ENCODE data around the gene MRPL16. TPM values are rescaled to one million over a fixed set of nuclear protein-coding genes. Genes with fewer than 3 reads are reported as not detected.
"Not testable (repeated sequence)": the region's sequence is repeated elsewhere in the genome, so short reads cannot be mapped to it uniquely, and the experiment has no call there.

MRPL16 gene
- total and polyA plus RNA-seq, 7 donors, result 41.9 to 79.5 (median 52.6) TPM

DNA sequence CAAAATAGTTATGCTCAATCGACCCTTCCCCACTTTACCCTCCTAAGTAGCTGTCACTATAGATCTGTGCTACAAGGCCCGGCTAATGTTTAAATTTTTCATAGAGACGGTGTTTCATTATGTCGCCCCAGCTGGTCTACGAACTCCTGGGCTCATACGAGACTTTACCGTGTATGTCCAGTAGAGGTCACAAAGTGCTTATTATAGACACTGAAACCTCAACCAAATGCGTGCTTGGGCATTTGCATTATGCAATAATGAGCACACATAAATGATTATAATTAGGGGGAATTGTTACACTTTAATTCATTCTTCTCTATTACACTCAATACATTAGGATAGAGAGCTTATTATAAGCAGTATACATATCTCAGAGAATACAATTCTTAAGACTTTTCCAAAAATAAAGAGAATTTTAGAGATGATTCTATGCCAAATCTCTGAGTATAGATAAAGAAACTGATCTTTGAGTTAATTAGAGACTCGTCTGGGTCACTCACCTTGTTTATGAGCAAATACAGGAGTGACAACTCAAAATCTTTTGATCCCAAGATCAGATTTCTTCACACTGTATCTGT is 12.5 kb upstream of the MRPL16 start:
- DNase-seq, result no peak
- H3K4me3 ChIP-seq, result no peak overlapping the region
- H3K27ac ChIP-seq, result no peak overlapping the region
- H3K27me3 ChIP-seq, result no peaks in the 10 kb centered on the region
- intact Hi-C loops (cut with DNase I), result loop anchor here (10.0 kb wide), 1 partner anchor 372 kb away; no protein-coding TSS in a partner anchor
- H3K4me1 ChIP-seq, result no peaks in the 10 kb centered on the region
- no peaks in the 10 kb centered on the region for H3K36me3 ChIP-seq
- 2 to 12% methylated on average over 9 of the region's 9 CpGs for WGBS, 2 donors
- no peaks in the 10 kb centered on the region for H3K9me3 ChIP-seq
- no peak for TF ChIP-seq EP300 (IDR thresholded peaks at IDR 0.05)
- TF ChIP-seq, protein P1, sequence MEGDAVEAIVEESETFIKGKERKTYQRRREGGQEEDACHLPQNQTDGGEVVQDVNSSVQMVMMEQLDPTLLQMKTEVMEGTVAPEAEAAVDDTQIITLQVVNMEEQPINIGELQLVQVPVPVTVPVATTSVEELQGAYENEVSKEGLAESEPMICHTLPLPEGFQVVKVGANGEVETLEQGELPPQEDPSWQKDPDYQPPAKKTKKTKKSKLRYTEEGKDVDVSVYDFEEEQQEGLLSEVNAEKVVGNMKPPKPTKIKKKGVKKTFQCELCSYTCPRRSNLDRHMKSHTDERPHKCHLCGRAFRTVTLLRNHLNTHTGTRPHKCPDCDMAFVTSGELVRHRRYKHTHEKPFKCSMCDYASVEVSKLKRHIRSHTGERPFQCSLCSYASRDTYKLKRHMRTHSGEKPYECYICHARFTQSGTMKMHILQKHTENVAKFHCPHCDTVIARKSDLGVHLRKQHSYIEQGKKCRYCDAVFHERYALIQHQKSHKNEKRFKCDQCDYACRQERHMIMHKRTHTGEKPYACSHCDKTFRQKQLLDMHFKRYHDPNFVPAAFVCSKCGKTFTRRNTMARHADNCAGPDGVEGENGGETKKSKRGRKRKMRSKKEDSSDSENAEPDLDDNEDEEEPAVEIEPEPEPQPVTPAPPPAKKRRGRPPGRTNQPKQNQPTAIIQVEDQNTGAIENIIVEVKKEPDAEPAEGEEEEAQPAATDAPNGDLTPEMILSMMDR (IDR thresholded peaks at IDR 0.05), result peak in 3 of 4 experiments; percentile 33 to 46 (median 43)

DNA sequence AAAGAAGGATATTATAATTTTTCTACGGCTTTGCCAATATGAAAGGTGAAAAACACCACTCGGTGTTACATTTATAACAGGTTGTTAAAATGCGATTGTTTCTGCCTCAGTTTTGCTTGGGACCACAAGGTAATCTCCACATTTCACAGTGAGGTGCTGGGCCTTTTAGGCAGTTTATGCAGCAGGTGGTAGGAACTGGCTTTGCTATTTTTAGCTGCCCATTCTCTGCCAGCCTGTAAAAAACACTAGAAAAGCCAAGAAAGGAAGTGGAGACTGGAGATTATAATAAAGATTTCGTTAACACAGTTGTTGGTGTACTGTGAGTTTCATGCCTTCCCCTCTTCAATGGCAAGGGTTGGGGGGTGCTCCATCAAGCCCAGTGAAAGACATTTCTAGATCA is 8.0 kb upstream of the MRPL16 start:
- Histone ChIP-seq H3K9me3 (no peaks in the 10 kb centered on the region), H3K36me3 (no peaks in the 10 kb centered on the region), H3K27me3 (no peaks in the 10 kb centered on the region), H3K4me1 (no peaks in the 10 kb centered on the region), H3K27ac (no peak overlapping the region), H3K4me3 (no peak overlapping the region)
- TF ChIP-seq, protein P1 (IDR thresholded peaks at IDR 0.05), result no peak
- no peak for TF ChIP-seq EP300 (IDR thresholded peaks at IDR 0.05)
- TF ChIP-seq POLR2AphosphoS5 (IDR thresholded peaks at IDR 0.05), result no peak
- no peak for TF ChIP-seq POLR2A (IDR thresholded peaks at IDR 0.05)
- intact Hi-C loops (cut with DNase I), result no loop called here
- DNase-seq, result no peak
- WGBS, 2 donors, result 42 to 74% methylated on average over 4 of the region's 4 CpGs

DNA sequence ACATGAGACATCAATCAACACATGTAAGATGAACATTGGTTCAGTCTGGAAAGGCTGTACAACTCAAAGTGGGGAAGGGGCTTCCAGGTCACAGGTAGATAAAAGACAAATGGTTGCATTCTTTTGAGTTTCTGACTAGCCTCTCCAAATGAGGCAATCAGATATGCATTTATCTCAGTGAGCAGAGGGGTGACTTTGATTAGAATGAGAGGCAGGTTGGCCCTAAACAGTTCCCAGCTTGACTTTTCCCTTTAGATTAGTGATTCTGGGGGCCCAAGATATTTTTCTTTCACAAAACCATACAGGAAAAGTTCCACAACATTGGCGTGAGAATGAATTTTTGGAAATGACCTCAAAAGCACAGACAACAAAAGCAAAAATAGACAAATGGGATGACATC is 5.9 kb upstream of the MRPL16 start:
- DNase-seq; intact Hi-C loops (cut with DNase I); H3K36me3 ChIP-seq; H3K27me3 ChIP-seq; H3K27ac ChIP-seq; H3K4me3 ChIP-seq; H3K9me3 ChIP-seq; H3K4me1 ChIP-seq: not testable (repeated sequence)
- WGBS, 2 donors, result 84 to 91% methylated on average over 1 of the region's 1 CpG

DNA sequence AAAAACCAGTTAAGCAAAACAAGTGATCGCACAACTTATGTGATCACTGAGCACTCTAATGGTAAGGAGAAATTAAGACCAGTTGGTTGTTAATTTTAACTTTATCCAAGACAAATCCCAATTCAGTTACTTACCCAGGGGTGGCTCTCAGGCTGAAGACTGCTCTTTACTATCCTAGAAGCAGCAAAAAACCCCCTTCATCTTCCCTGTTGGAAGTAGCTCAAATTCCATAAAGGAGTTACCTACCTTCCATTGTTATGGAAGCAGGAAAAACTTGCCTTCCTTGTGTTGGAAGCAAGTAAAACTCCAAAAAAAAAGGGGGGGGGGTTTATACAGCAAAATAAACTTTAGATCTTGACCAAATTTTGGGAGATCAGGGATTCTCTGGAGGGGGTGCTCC is 5.2 kb upstream of the MRPL16 start:
- TF ChIP-seq, protein P1 (IDR thresholded peaks at IDR 0.05), result no peak
- no peak for TF ChIP-seq POLR2A (IDR thresholded peaks at IDR 0.05)
- TF ChIP-seq EP300 (IDR thresholded peaks at IDR 0.05), result no peak
- DNase-seq, result no peak
- no peak overlapping the region for H3K4me3 ChIP-seq
- WGBS, 2 donors, result 91 to 96% methylated on average over 1 of the region's 1 CpG
- no peaks in the 10 kb centered on the region for H3K36me3 ChIP-seq
- H3K4me1 ChIP-seq, result peaks cover 0 to 6% (median 1%) of the 10 kb centered on the region in 4 donors
- no peak overlapping the region for H3K27ac ChIP-seq
- H3K27me3 ChIP-seq, result no peaks in the 10 kb centered on the region
- intact Hi-C loops (cut with DNase I), result no loop called here
- no peaks in the 10 kb centered on the region for H3K9me3 ChIP-seq

DNA sequence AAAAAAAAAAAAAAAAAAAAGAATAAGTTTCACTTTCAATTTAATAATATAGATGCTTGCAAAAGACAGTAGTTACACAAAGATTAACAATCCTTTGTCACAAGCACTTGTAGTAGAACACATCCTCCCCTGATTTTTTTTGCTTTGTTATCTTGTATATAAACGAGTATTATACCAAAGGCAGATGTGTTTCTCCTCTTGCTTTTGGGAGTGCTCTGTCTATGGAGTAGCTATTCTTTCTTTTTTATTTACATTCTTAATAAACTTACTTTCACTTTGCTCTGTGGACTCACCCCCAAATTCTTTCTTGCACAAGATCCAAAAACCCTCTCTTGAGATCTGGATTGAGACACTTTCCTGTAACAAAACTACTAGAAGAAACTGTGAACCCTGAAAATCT is 3.4 kb upstream of the MRPL16 start:
- no peaks in the 10 kb centered on the region for H3K9me3 ChIP-seq
- intact Hi-C loops (cut with DNase I), result no loop called here
- peaks cover 0 to 16% (median 13%) of the 10 kb centered on the region in 4 donors for H3K4me1 ChIP-seq
- H3K4me3 ChIP-seq, result no peak overlapping the region
- no peak for DNase-seq
- H3K36me3 ChIP-seq, result peaks cover 0 to under 1% (median 0%) of the 10 kb centered on the region in 4 donors
- TF ChIP-seq, protein P1 (IDR thresholded peaks at IDR 0.05), result no peak
- TF ChIP-seq POLR2A (IDR thresholded peaks at IDR 0.05) (no peak), EP300 (IDR thresholded peaks at IDR 0.05) (no peak), POLR2AphosphoS5 (IDR thresholded peaks at IDR 0.05) (no peak)
- 43 to 57% methylated on average over 1 of the region's 1 CpG for WGBS, 2 donors
- no peaks in the 10 kb centered on the region for H3K27me3 ChIP-seq
- H3K27ac ChIP-seq, result no peak overlapping the region
